GM21447 (cell line): ENCODE measurements around the gene SLC44A4.

ENCODE experiments used
- ATAC-seq: cut with Tn5 transposase; IDR thresholded peaks from one replicate; pipeline ENCODE4 v1.9.1; 2021; ENCODE audit not compliant: unreplicated experiment

SLC44A4 gene

GRCh38 chr6:31901415-31901952, 22.7 kb upstream of the SLC44A4 start:
- peak; percentile 3 for ATAC-seq

GRCh38 chr6:31900917-31901414, 22.2 kb upstream of the SLC44A4 start:
- ATAC-seq: no peak

- no peak for ATAC-seq
Observed at GRCh38 chr6:31899882-31900722, 21.3 kb upstream of the SLC44A4 start.

GRCh38 chr6:31899215-31899614, 20.4 kb upstream of the SLC44A4 start:
- no peak for ATAC-seq

- ATAC-seq: no peak
Observed at GRCh38 chr6:31898383-31899011, 19.7 kb upstream of the SLC44A4 start.

- ATAC-seq: peak; percentile 45
Observed at GRCh38 chr6:31897612-31898382, 19.0 kb upstream of the SLC44A4 start, which contains the start of gene EHMT2. EHMT2 (minus strand) TSS chr6:31897698; CDS start chr6:31897677, 21 bp downstream.

- ATAC-seq: no peak
Observed at GRCh38 chr6:31896856-31897611, 18.2 kb upstream of the SLC44A4 start.

DNA sequence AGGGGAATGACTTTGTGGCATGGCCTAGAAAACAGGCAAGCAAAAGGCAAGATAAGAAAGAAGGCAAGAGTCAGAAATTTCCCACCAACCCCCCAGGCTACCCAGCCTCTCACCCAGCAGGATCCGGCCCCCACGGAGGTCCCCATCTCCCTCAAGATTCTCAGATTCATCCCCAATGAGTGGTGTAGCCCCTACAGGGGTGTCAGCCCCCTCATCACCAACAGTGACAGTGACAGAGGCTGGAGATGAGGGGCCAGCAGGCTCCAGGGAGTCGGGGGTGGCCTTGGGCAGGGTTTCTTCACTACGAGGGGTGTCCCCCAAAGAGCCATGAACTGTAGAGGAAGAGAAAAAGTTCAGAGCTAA, 17.7 kb upstream of the SLC44A4 start:
- ATAC-seq: no peak

DNA sequence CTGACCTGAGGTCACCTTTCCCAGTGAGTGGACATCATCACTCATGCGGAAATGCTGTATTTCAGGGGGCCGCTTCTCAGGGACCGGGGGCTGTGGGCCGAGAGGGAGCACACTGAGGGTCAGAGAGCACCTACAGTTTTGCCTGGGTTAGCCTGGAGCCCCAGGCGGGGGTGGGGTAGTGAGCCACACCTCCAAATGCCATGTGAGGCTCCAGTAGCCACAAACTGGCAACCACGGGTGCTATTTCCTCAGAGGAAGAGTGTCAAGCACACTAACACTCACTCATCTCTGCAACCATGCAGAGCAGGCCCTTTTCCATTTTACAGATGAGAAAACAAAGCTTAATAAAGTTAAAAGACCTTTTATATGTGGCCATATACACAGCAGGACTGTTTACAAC, 14.0 kb upstream of the SLC44A4 start:
- no peak for ATAC-seq

DNA sequence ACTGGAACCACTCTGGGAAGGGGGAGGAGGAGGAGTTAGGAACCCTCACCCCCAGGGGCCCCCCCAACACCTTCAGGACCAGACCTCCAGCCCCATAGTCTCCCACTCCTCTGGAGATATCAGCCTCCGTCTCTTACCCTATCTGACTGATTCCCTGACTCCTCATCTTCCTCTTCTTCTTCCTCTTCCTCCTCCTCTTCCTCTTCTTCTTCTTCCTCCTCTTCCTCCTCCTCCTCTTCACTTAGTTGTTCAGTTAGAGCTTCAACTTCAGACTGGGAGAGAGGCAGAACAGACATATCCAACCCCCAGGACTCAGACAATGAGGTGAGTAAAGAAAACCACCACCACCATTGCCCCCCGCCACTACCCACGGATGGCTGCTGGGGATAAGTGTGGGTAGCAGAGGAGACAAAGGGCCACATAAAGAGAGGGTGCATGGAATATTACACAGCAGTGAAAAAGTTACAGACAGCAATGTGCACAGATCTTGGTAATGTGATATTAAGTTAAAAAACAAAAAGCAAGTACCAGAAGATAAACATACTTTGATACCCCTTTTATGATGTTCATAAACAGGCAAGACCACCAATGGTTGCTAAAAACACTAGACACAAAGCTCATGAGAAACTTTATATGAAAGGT, 10.7 kb upstream of the SLC44A4 start:
- no peak for ATAC-seq

DNA sequence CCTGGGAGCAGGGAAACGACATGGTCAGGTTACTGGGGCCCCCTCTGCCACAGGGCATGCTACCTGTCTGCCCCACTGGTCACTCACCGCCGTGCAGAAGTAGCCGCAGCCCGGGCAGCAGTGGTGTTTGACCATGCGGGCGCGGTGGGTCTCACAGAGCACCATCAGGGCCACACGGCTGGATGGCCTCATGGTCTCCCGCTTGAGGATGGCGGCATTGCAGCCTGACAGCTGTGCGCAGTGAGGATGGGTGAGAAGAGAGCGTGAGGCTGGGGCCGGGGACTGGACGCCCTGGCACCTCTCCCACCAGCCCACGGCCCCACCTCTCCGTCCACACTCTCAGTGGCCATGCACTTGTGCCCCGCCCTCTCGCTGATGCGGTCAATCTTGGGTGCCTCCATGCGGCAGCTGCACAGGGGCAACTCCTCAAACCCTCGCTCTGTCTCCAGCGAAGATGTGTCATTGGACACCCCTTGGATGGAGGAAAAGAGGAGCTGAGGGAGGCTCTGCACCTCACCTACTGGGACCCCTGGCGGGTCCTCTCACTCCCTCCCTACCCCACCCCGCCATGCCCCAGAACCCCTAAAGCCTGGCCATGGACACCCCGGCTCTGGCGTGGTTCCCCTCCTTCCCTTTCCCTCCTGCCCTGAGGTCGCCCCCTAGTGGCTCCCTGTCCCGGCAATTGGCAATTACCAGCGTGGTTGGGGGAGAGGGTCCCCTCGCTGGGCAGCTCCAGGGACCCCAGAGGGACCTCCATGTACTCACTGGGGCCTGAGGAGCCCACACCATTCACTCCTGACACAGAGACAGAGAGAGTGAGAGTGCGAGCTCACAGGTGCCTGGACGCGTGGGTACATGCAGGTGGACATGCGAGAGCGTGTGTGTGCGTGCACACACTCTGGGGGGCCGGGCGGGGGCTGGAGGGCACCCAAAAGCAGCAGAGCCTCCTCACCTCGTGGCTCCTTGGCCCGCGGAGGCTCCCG, 9.8 kb upstream of the SLC44A4 start:
- ATAC-seq: no peak

GRCh38 chr6:31887173-31888007, 8.6 kb upstream of the SLC44A4 start:
- no peak for ATAC-seq

GRCh38 chr6:31886541-31886991, 7.8 kb upstream of the SLC44A4 start:
- ATAC-seq: no peak

DNA sequence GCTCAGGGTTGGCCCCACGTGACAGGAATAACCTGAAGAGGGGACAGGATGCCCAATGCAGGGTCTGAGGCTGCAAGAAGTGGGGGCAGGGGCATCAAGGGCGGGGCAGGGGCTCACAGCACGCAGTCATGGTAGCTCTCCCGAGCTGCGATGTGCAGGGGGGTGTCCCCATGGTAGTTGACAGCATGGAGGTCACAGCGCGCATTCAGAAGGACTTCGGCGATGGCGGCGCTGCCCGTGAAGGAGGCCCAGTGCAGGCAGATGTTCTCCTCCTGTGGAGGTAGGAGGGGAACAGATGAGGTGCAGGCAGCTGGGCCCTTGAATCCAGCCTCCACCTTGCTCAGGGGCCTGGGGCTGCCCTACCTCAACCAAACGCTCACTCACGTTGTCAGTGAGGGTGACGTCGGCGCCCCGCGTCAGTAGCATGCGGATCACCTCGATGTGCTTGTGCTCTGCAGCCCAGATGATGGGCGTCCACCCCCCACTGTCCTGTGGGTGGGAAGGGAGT, 5.8 kb upstream of the SLC44A4 start:
- ATAC-seq: no peak

GRCh38 chr6:31883676-31884075, 4.9 kb upstream of the SLC44A4 start:
- ATAC-seq: no peak

DNA sequence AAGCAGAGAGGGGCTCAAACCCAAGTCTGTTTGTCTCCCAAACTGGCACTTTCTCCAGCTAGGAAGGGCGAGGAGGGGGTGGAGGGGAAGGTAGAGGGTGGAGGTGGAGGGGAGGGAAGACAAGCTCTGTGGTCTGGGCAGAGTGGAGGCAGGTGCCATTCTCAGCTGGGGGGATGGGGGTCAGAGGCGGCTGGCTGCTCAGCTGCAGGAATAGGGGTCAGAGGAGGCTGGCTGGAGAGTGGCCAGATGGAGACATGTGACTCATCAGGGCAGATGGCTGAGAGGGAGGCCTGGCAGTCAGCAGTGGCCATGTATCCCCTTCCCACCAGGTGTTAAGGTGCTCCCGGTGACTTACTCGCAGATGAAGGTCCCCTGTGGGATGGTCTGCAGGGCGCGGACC, 3.5 kb upstream of the SLC44A4 start:
- no peak for ATAC-seq

DNA sequence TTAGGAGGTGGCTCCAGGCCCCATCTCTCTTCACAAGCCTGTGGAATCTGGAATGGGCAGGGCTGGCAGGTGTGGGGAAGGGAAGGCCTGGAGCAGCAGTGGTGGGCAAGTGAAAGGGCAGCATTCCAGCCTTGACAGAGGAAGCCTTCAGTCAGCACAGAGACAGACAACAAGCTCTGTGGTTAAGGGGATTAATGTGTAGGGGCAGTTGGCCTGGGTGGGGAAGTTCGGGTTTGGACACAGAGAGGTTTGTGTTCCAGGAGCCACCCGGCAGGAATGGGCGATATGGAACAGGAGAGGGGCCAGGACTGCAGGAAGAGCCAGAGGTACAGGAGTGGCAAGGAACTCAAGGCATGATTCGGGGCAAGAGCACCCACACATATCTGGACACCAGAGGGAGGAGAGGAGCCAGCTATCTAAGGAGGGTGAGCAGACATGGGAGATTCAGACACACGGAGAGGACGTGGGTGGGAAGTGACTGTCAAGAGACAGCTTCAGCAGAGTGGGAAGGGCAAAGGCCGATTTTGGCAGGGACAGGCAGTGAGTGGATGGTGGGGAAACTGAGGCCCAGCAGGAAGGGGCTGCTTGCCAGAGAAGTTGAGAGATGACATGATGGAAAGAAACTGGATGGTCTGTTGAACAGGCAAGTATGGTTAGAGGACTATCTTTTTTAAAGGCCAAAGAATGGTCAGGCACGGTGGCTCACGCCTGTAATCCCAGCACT, 2.5 kb upstream of the SLC44A4 start:
- no peak for ATAC-seq
